IPS DF 4.7 (cell line): ENCODE measurements around the gene TNFRSF25.

Experiments
- DNase-seq: peaks from one replicate; pipeline ENCODE4 v3.0.0-alpha.2; 2013; ENCODE audit warnings: low spot score; ENCODE audit errors: extremely low read depth

TNFRSF25 gene

GRCh38 chr1:6466023-6466422 is at the start of gene TNFRSF25:
Gene TNFRSF25 (minus strand): TSS chr1:6466173. CDS start chr1:6466107, 66 bp downstream.
- no peak for DNase-seq

GRCh38 chr1:6515771-6516170 is 49.8 kb upstream of the TNFRSF25 start:
- no peak for DNase-seq

- DNase-seq = no peak
Observed at GRCh38 chr1:6513320-6513801, 47.4 kb upstream of the TNFRSF25 start.

GRCh38 chr1:6512908-6513280 is 46.9 kb upstream of the TNFRSF25 start:
- DNase-seq = no peak

GRCh38 chr1:6512245-6512907 is 46.4 kb upstream of the TNFRSF25 start:
- no peak for DNase-seq

GRCh38 chr1:6511561-6512244 is 45.7 kb upstream of the TNFRSF25 start:
- DNase-seq = no peak

GRCh38 chr1:6511056-6511455 is 45.1 kb upstream of the TNFRSF25 start:
- DNase-seq = no peak

GRCh38 chr1:6510493-6510892 is 44.5 kb upstream of the TNFRSF25 start:
- no peak for DNase-seq

GRCh38 chr1:6509919-6510291 is 43.9 kb upstream of the TNFRSF25 start:
- DNase-seq = no peak

GRCh38 chr1:6509220-6509918 is 43.4 kb upstream of the TNFRSF25 start:
- no peak for DNase-seq

- no peak for DNase-seq
Observed at GRCh38 chr1:6508816-6509189, 42.8 kb upstream of the TNFRSF25 start.

- DNase-seq = no peak
Observed at GRCh38 chr1:6508154-6508815, 42.3 kb upstream of the TNFRSF25 start.

- no peak for DNase-seq
Observed at GRCh38 chr1:6507461-6507911, 41.5 kb upstream of the TNFRSF25 start.

GRCh38 chr1:6507037-6507428 is 41.1 kb upstream of the TNFRSF25 start:
- DNase-seq = no peak

GRCh38 chr1:6506210-6507036 is 40.5 kb upstream of the TNFRSF25 start:
- DNase-seq = no peak

- DNase-seq = no peak
Observed at GRCh38 chr1:6505367-6506209, 39.6 kb upstream of the TNFRSF25 start.

GRCh38 chr1:6504887-6505286 is 38.9 kb upstream of the TNFRSF25 start:
- no peak for DNase-seq

- DNase-seq = no peak
Observed at GRCh38 chr1:6503884-6504602, 38.1 kb upstream of the TNFRSF25 start.
